ENCODE results near the gene SLX9.

DNA sequence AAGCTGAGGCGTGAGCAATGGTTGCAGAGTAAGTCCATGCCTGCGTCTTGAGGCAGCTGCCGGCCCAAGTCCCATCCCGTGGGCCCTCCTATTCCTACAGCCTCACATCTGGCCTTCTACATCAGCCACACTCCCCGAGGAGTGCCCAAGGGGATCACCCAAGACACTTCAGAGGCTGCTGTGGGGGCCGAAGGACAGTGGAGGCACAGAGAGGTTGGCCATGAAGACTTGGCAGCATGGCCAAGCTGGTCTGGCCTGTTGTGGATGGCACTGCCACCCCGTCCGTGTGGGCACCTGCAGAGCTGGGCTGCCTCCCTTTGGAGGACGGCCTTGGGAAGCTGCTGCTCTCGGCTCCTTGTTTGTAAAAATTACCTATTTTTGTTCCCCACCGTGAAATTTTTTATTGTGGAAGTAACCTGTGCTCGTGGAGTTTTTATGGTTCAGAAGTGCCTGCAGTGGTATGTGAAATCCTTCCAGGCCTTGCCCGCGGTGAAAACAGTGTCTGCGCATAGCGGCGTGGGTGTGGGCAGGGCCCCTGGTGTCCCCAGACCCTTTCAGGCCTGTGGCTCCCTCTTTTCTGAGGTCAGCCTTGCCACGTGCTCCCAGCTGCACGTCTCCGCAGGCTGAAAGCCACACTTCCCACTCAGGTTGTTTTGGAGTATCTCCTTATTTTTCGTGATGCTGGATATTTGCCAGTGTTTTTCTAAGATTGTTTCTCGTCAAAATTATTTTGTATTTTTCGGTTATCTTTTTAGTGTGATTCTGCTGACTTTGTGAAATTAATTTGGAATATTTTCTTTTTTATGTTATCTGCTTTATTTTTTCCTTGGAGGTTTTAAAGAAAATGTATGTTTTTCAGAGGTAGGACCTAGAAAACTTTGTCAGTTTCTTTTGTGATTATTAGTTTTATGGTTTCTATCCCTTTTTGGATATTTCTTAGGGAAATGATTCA lies 20.6 kb downstream of the SLX9 start:
- TF ChIP-seq YY1 (IDR thresholded peaks at IDR 0.05; ENCODE audit: insufficient read depth, insufficient read length) (no peak), ZNF274 (IDR thresholded peaks at IDR 0.05; ENCODE audit: low read depth, low read length) (no peak)

All from NT2/D1 (cell line).